Cardiac muscle cell (in vitro differentiated cells and primary cell): Measurements from ENCODE around the gene PRKG1. TPM values are rescaled to one million over a fixed set of nuclear protein-coding genes. Genes with fewer than 3 reads are reported as not detected.
A peak's percentile ranks its signal among the peaks of the same experiment; 100 is the strongest.

ENCODE experiments used
- DNase-seq, 2 donors: peaks; one replicate each; pipeline versions ENCODE4 v3.0.0 to v3.0.0-alpha.2; 2010 to 2017; ENCODE audit warnings: low read depth in 1 of 2, low spot score in 1 of 2
- H3K27ac ChIP-seq: fragments of 200-600 bp; sonication (generic); 2 replicates; pipeline ENCODE4 v1.5.1; 2016
- H3K27me3 ChIP-seq: fragments of 200-600 bp; sonication (generic); 2 replicates; pipeline ENCODE4 v1.6.0; 2016; ENCODE audit warnings: control low read depth
- H3K36me3 ChIP-seq: fragments of 200-600 bp; sonication (generic); 2 replicates; pipeline ENCODE4 v1.5.1; 2016; ENCODE audit warnings: control low read depth
- H3K4me1 ChIP-seq: fragments of 200-600 bp; sonication (generic); 2 replicates; pipeline ENCODE4 v1.8.1; 2017; ENCODE audit warnings: low read depth, mild to moderate bottlenecking, mixed run types
- H3K4me3 ChIP-seq: fragments of 200-600 bp; sonication (generic); 2 replicates; pipeline ENCODE4 v1.5.1; 2016; ENCODE audit warnings: mild to moderate bottlenecking
- H3K9me3 ChIP-seq: fragments of 200-600 bp; sonication (generic); 2 replicates; pipeline ENCODE4 v1.5.1; 2017; ENCODE audit warnings: low read depth, mild to moderate bottlenecking, control low read depth
- polyA plus RNA-seq: library from polyadenylated mRNA; unstranded; fragments of >200 nt; fragmentation: Nextera tagmentation; extraction: Ambion mirVana; gene quantifications from 2 replicates; pipeline ENCODE4 v1.2.1, GENCODE V29; 2016
- total RNA-seq: library from RNA; depleted of rRNA; stranded (reverse); fragments of >200 nt; gene quantifications from 2 replicates; pipeline ENCODE4 v1.2.3, GENCODE V29; 2016
- TF ChIP-seq, protein P1 (sequence below): IDR thresholded peaks from 2 replicates; pipeline ENCODE4 v1.5.1; 2012; ENCODE audit warnings: low read depth, mild to moderate bottlenecking, low read length

The PRKG1 gene
- total and polyA plus RNA-seq, 2 experiments from 2014 or later: 2.9 to 13.3 TPM

DNA sequence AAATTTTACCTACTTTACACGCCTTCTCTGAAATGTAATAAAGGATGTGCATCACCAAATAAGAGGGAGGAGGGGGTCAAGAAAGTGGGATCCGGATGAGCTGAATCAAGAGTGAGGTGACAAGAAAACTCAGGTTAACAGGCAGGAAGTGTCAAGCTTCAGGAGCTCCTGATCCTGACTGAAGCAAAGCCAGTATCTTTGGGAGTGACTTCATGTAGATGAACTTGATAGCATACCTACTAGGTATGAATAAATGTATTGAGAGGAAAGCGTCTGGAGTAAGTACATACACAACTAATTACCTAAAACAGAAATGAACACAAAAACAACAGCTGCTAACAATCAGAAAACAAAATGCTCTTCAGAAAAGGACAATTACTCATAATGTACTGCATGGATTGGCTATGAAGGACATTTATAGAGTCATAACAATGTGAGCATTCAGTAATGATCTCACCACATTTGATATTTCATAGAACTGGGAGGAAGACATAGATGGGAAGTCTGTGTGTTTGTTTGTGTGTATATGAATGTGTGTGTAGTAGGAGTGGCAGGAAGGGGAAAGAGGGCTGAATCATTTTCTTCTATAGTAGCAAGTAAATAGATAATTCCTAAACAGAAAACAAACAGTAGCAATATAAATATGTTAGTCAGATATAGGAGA is 29.4 kb downstream of the PRKG1 start:
- H3K9me3 ChIP-seq: no peaks in the 10 kb centered on the region
- H3K4me3 ChIP-seq: no peak overlapping the region
- DNase-seq: peak in 1 of 2 donors; percentile 17
- H3K4me1 ChIP-seq: no peaks in the 10 kb centered on the region
- TF ChIP-seq, protein P1, sequence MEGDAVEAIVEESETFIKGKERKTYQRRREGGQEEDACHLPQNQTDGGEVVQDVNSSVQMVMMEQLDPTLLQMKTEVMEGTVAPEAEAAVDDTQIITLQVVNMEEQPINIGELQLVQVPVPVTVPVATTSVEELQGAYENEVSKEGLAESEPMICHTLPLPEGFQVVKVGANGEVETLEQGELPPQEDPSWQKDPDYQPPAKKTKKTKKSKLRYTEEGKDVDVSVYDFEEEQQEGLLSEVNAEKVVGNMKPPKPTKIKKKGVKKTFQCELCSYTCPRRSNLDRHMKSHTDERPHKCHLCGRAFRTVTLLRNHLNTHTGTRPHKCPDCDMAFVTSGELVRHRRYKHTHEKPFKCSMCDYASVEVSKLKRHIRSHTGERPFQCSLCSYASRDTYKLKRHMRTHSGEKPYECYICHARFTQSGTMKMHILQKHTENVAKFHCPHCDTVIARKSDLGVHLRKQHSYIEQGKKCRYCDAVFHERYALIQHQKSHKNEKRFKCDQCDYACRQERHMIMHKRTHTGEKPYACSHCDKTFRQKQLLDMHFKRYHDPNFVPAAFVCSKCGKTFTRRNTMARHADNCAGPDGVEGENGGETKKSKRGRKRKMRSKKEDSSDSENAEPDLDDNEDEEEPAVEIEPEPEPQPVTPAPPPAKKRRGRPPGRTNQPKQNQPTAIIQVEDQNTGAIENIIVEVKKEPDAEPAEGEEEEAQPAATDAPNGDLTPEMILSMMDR: no peak
- H3K27ac ChIP-seq: no peak overlapping the region
- H3K27me3 ChIP-seq: no peaks in the 10 kb centered on the region
- H3K36me3 ChIP-seq: no peaks in the 10 kb centered on the region

DNA sequence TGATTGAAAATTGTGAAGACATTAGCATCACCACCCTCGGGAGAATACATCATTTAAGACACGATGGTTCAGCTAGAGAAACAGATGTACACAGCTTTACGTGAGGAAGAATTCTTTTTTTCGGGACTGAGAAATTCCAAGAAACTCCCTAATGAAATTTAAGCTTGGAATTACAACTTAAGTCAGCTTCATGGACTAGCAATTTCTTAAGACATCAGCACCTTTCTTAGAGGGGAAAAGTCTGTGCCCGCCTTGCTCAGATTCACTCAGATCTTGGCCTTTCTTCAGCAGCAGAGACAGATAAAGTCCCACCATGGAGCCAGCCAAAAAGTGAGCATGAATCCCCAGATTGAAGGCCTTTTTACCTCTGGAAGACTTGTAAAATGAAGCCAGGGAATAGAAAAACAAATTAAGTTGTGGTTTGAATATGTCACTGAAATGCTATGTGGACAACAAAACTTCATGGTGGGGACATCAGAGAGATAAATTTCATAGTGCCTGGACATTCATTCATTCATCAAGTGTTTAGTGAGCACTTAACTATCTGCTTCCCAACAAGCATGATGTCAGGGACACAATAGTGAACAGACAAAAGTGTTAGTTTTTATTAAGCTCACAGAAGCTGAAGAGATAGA is 32.1 kb downstream of the PRKG1 start:
- DNase-seq: no peak
- TF ChIP-seq, protein P1: no peak
- Histone ChIP-seq H3K9me3 (no peaks in the 10 kb centered on the region), H3K36me3 (no peaks in the 10 kb centered on the region), H3K4me3 (no peak overlapping the region), H3K27ac (no peak overlapping the region), H3K4me1 (no peaks in the 10 kb centered on the region), H3K27me3 (no peaks in the 10 kb centered on the region)

DNA sequence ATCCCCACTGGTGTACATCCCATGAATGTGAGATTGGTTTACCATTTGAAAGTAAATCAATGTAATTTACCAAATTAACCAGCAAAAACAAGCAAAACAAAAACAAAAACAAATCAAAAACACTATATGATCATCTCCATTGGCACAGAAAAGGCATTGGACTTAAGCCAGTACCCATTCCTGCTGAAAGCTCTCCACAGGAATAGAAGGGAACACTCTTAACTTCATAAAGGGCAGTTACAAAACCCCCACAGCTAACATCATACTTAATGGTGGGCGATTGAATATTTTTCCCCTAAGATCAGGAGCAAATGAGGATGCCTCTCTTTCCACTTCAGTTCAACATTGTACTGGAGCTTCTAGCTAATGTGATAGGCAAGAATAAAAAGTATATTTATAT is 34.1 kb downstream of the PRKG1 start:
- TF ChIP-seq, protein P1: no peak
- no peaks in the 10 kb centered on the region for H3K4me1 ChIP-seq
- no peaks in the 10 kb centered on the region for H3K9me3 ChIP-seq
- H3K4me3 ChIP-seq: no peak overlapping the region
- DNase-seq: no peak
- H3K27me3 ChIP-seq: no peaks in the 10 kb centered on the region
- H3K27ac ChIP-seq: no peak overlapping the region
- no peaks in the 10 kb centered on the region for H3K36me3 ChIP-seq

DNA sequence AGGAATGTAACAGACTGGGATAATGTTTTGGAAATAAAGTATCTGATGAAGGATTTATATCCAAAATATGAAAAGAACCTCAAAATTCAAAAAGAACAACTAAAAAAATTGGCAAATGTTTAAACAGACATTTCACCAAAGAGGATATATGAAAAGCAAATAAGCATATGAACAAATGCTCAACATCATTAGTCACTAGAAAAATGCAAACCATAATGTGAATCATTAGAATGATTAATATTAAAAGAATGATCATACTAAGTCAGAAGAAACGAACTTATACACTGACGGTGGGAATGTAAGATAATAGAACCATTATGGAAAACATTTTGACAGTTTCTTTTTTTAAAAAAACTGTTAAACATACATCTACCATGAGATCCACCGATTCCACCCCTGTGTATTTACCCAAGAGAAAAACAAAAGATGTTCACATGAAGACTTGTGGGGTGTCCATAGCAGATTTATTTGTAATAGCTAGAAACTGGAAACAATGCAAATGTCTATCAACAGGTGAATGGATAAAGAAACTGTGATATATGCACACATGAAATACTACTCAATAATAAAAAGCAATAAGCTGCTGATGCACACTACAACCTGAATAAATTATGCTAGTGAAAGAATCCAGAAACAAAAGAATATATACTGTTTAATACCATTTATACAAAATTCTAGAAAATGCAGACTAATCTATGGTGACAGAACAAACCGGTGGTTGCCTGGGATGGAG is 35.7 kb downstream of the PRKG1 start:
- DNase-seq: peak in 1 of 2 donors; percentile 56
- no peak overlapping the region for H3K27ac ChIP-seq
- no peak overlapping the region for H3K4me3 ChIP-seq

DNA sequence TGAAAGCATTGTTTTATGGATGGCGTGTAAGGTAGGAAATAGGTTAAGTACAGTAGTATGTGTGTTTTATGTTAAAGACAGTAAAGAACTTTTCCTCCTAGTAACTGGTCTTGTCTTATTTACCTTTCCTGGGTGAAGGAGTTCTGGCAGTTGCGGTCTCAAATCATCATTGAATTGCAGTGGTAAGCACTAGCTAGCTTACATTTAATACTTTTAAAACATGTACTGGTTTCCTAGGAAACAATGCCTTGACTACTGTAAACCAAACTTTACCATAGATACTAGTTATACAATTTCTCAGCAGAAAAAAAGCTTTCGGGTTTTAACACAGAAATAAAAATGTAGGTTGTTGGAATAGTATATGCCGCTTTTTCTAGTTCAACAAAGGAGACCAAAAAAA is 37.7 kb downstream of the PRKG1 start:
- DNase-seq: no peak
- no peak overlapping the region for H3K4me3 ChIP-seq
- TF ChIP-seq, protein P1: no peak
- H3K27ac ChIP-seq: no peak overlapping the region
- H3K9me3 ChIP-seq: no peaks in the 10 kb centered on the region
- no peaks in the 10 kb centered on the region for H3K4me1 ChIP-seq
- no peaks in the 10 kb centered on the region for H3K27me3 ChIP-seq
- no peaks in the 10 kb centered on the region for H3K36me3 ChIP-seq

More for the DNA sequence above, 35.7 kb downstream of the PRKG1 start:
- Histone ChIP-seq H3K9me3 (no peaks in the 10 kb centered on the region), H3K4me1 (no peaks in the 10 kb centered on the region), H3K36me3 (no peaks in the 10 kb centered on the region), H3K27me3 (no peaks in the 10 kb centered on the region)
- TF ChIP-seq, protein P1: no peak
